ENCODE results near the gene CAP2.

CAP2 gene

GRCh38 chr6:17466707-17467106 lies 73.3 kb downstream of the CAP2 start:
- Histone ChIP-seq H3K79me2 (ENCODE audit: insufficient read depth, low read length) (no peaks in the 10 kb centered on the region), H3F3A (ENCODE audit: insufficient read depth, low read length) (no peaks in the 10 kb centered on the region), H3K36me3 (ENCODE audit: insufficient read depth, low read length) (no peaks in the 10 kb centered on the region), H3K9me2 (ENCODE audit: low read depth, low read length) (no peaks in the 10 kb centered on the region), H3K4me2 (ENCODE audit: low read length) (no peak overlapping the region), H2AFZ (ENCODE audit: low read length) (no peak overlapping the region), H3K9me3 (ENCODE audit: low read length) (no peaks in the 10 kb centered on the region), H3K4me3 (ENCODE audit: low read depth, low read length, poor library complexity, severe bottlenecking) (no peak overlapping the region), H3K27ac (ENCODE audit: low read depth, low read length, poor library complexity, severe bottlenecking) (no peak overlapping the region), H3K27me3 (ENCODE audit: insufficient read depth, low read length) (no peaks in the 10 kb centered on the region), H4K20me1 (ENCODE audit: insufficient read depth, low read length) (no peaks in the 10 kb centered on the region), H3K9ac (ENCODE audit: low read length) (no peak overlapping the region), H3K4me1 (ENCODE audit: insufficient read depth, low read length, severe bottlenecking) (no peaks in the 10 kb centered on the region)
- TF ChIP-seq CTCF (IDR thresholded peaks at IDR 0.05; ENCODE audit: low read length) (no peak), EZH2 (IDR thresholded peaks at IDR 0.05; ENCODE audit: borderline replicate concordance, low read length) (no peak)

- H3K9ac ChIP-seq (ENCODE audit: low read length): no peak overlapping the region
- no peak overlapping the region for H2AFZ ChIP-seq (ENCODE audit: low read length)
- H4K20me1 ChIP-seq (ENCODE audit: insufficient read depth, low read length): no peaks in the 10 kb centered on the region
- H3F3A ChIP-seq (ENCODE audit: insufficient read depth, low read length): no peaks in the 10 kb centered on the region
- no peaks in the 10 kb centered on the region for H3K79me2 ChIP-seq (ENCODE audit: insufficient read depth, low read length)
- H3K4me1 ChIP-seq (ENCODE audit: insufficient read depth, low read length, severe bottlenecking): no peaks in the 10 kb centered on the region
- H3K4me3 ChIP-seq (ENCODE audit: low read depth, low read length, poor library complexity, severe bottlenecking): no peak overlapping the region
- H3K9me2 ChIP-seq (ENCODE audit: low read depth, low read length): no peaks in the 10 kb centered on the region
- H3K36me3 ChIP-seq (ENCODE audit: insufficient read depth, low read length): no peaks in the 10 kb centered on the region
- H3K4me2 ChIP-seq (ENCODE audit: low read length): no peak overlapping the region
- TF ChIP-seq CTCF (IDR thresholded peaks at IDR 0.05; ENCODE audit: low read length): no peak
- no peaks in the 10 kb centered on the region for H3K9me3 ChIP-seq (ENCODE audit: low read length)
- H3K27me3 ChIP-seq (ENCODE audit: insufficient read depth, low read length): no peaks in the 10 kb centered on the region
- no peak overlapping the region for H3K27ac ChIP-seq (ENCODE audit: low read depth, low read length, poor library complexity, severe bottlenecking)
These were observed 75.8 kb downstream of the CAP2 start for GRCh38 chr6:17469006-17469832.

GRCh38 chr6:17470202-17470937 lies 77.0 kb downstream of the CAP2 start:
- no peak overlapping the region for H3K4me2 ChIP-seq (ENCODE audit: low read length)
- H3K4me1 ChIP-seq (ENCODE audit: insufficient read depth, low read length, severe bottlenecking): no peaks in the 10 kb centered on the region
- H2AFZ ChIP-seq (ENCODE audit: low read length): no peak overlapping the region
- no peaks in the 10 kb centered on the region for H3K36me3 ChIP-seq (ENCODE audit: insufficient read depth, low read length)
- no peaks in the 10 kb centered on the region for H3K27me3 ChIP-seq (ENCODE audit: insufficient read depth, low read length)
- no peaks in the 10 kb centered on the region for H3K9me3 ChIP-seq (ENCODE audit: low read length)
- no peaks in the 10 kb centered on the region for H3K79me2 ChIP-seq (ENCODE audit: insufficient read depth, low read length)
- H3K27ac ChIP-seq (ENCODE audit: low read depth, low read length, poor library complexity, severe bottlenecking): no peak overlapping the region
- no peaks in the 10 kb centered on the region for H3F3A ChIP-seq (ENCODE audit: insufficient read depth, low read length)
- H3K9ac ChIP-seq (ENCODE audit: low read length): no peak overlapping the region
- H3K4me3 ChIP-seq (ENCODE audit: low read depth, low read length, poor library complexity, severe bottlenecking): no peak overlapping the region
- H3K9me2 ChIP-seq (ENCODE audit: low read depth, low read length): no peaks in the 10 kb centered on the region
- TF ChIP-seq CTCF (IDR thresholded peaks at IDR 0.05; ENCODE audit: low read length) (no peak), EZH2 (IDR thresholded peaks at IDR 0.05; ENCODE audit: borderline replicate concordance, low read length) (no peak)
- H4K20me1 ChIP-seq (ENCODE audit: insufficient read depth, low read length): no peaks in the 10 kb centered on the region

Measured in OCI-LY1 (cell line).